GM23338 (cell line): ENCODE measurements around the gene TCEA2. TPM values are rescaled to one million over a fixed set of nuclear protein-coding genes. Genes with fewer than 3 reads are reported as not detected.

ENCODE experiments used
- ATAC-seq: fragments of 200-7000 bp; cut with Tn5 transposase; 3 replicates; pipeline ENCODE4 v1.9.1; 2020
- DNase-seq: peaks from one replicate; pipeline ENCODE4 v3.0.0-alpha.2; 2015; ENCODE audit warnings: low spot score
- H2AFZ ChIP-seq: fragments of 200-600 bp; sonication (generic); 2 replicates; pipeline ENCODE4 v1.8.0; 2016; ENCODE audit warnings: antibody characterized with exemption, mild to moderate bottlenecking, moderate library complexity
- H3F3A ChIP-seq: fragments of 200-600 bp; sonication (generic); replicated peaks from 2 replicates; pipeline ENCODE4 v1.8.0; 2017; ENCODE audit warnings: antibody characterized with exemption, mixed run types, low read depth
- H3K27ac ChIP-seq: fragments of 200-600 bp; sonication (generic); 2 replicates; pipeline ENCODE4 v1.6.1; 2016; ENCODE audit warnings: low read depth
- H3K27me3 ChIP-seq: fragments of 200-600 bp; sonication (generic); 2 replicates; pipeline ENCODE4 v1.8.0; 2016; ENCODE audit warnings: mild to moderate bottlenecking, mixed run types, moderate library complexity; ENCODE audit not compliant: insufficient read depth
- H3K36me3 ChIP-seq: fragments of 200-600 bp; sonication (generic); 2 replicates; pipeline ENCODE4 v1.8.0; 2016; ENCODE audit warnings: mild to moderate bottlenecking; ENCODE audit not compliant: insufficient read depth
- H3K4me1 ChIP-seq: fragments of 200-600 bp; sonication (generic); 2 replicates; pipeline ENCODE4 v1.8.0; 2016; ENCODE audit warnings: mild to moderate bottlenecking, moderate library complexity; ENCODE audit not compliant: insufficient read depth
- H3K4me2 ChIP-seq: fragments of 200-600 bp; sonication (generic); 2 replicates; pipeline ENCODE4 v1.7.1; 2017; ENCODE audit warnings: mixed run types
- H3K4me3 ChIP-seq: fragments of 200-600 bp; sonication (generic); 2 replicates; pipeline ENCODE4 v1.6.1; 2016; ENCODE audit warnings: mixed run types
- H3K79me2 ChIP-seq: fragments of 200-600 bp; sonication (generic); replicated peaks from 2 replicates; pipeline ENCODE4 v1.8.0; 2017; ENCODE audit warnings: mild to moderate bottlenecking; ENCODE audit not compliant: insufficient read depth
- H3K9me2 ChIP-seq: fragments of 200-600 bp; sonication (generic); 2 replicates; pipeline ENCODE4 v1.8.0; 2017; ENCODE audit not compliant: insufficient read depth
- H4K20me1 ChIP-seq: fragments of 200-600 bp; sonication (generic); replicated peaks from 2 replicates; pipeline ENCODE4 v1.8.0; 2017; ENCODE audit warnings: mild to moderate bottlenecking; ENCODE audit not compliant: insufficient read depth
- H3K27ac Mint-ChIP-seq: 2 replicates; pipeline ENCODE4 v1.8.0; 2020; ENCODE audit warnings: inconsistent platforms, mild to moderate bottlenecking, moderate library complexity, mixed read lengths
- H3K27me3 Mint-ChIP-seq: 3 replicates; pipeline ENCODE4 v1.8.0; 2022; ENCODE audit warnings: low read depth, mild to moderate bottlenecking, moderate library complexity, mixed read lengths, inconsistent platforms; ENCODE audit not compliant: insufficient read depth, poor library complexity
- H3K36me3 Mint-ChIP-seq: 3 replicates; pipeline ENCODE4 v1.8.0; 2021; ENCODE audit warnings: low read depth, mild to moderate bottlenecking, inconsistent platforms, moderate library complexity, mixed read lengths
- H3K4me1 Mint-ChIP-seq: 3 replicates; pipeline ENCODE4 v1.8.0; 2020; ENCODE audit warnings: mild to moderate bottlenecking, inconsistent platforms, mixed read lengths
- H3K4me3 Mint-ChIP-seq: 3 replicates; pipeline ENCODE4 v1.8.0; 2021; ENCODE audit warnings: moderate library complexity, mild to moderate bottlenecking, inconsistent platforms, mixed read lengths
- H3K9me3 Mint-ChIP-seq: 3 replicates; pipeline ENCODE4 v1.8.0; 2020; ENCODE audit warnings: moderate library complexity, mild to moderate bottlenecking, inconsistent platforms, mixed read lengths
- CREB1 ChIP-seq: fragments of 250-450 bp; sonication (Bioruptor Pico); IDR thresholded peaks from 2 replicates; pipeline ENCODE4 v1.5.0; 2020; ENCODE audit warnings: low read depth, mild to moderate bottlenecking, moderate library complexity
- CTCF ChIP-seq, 2 experiments: fragments of 200-600 bp in 1 of 2; sonication (generic) in 1 of 2; conservative IDR thresholded peaks; 2 replicates each; pipeline versions ENCODE4 v1.5.1 to v1.6.1; 2016 to 2017; ENCODE audit warnings: antibody characterized with exemption in 2 of 2, low read depth in 2 of 2, mild to moderate bottlenecking in 2 of 2, moderate library complexity in 1 of 2
- ETS1 ChIP-seq: IDR thresholded peaks from 2 replicates; pipeline ENCODE4 v1.6.1; 2016; ENCODE audit warnings: antibody characterized with exemption
- EZH2 ChIP-seq: fragments of 200-600 bp; sonication (generic); IDR thresholded peaks from one replicate; pipeline ENCODE4 v1.8.0; 2017; ENCODE audit warnings: antibody characterized with exemption, mild to moderate bottlenecking, low read depth; ENCODE audit not compliant: unreplicated experiment
- EZH2phosphoT487 ChIP-seq: fragments of 200-600 bp; sonication (generic); IDR thresholded peaks from one replicate; pipeline ENCODE4 v1.8.1; 2018; ENCODE audit warnings: antibody characterized with exemption; ENCODE audit not compliant: unreplicated experiment
- JUNB ChIP-seq: IDR thresholded peaks from one replicate; pipeline ENCODE4 v1.6.1; 2016; ENCODE audit warnings: antibody characterized with exemption; ENCODE audit not compliant: unreplicated experiment
- POLR2AphosphoS5 ChIP-seq: IDR thresholded peaks from 2 replicates; pipeline ENCODE4 v1.6.1; 2016; ENCODE audit warnings: antibody characterized with exemption, low read depth
- STAT1 ChIP-seq: IDR thresholded peaks from one replicate; pipeline ENCODE4 v1.6.1; 2016; ENCODE audit warnings: antibody characterized with exemption; ENCODE audit not compliant: unreplicated experiment
- ZNF114 ChIP-seq: fragments of 250-450 bp; sonication (Bioruptor Pico); IDR thresholded peaks from 2 replicates; pipeline ENCODE4 v1.5.0; 2020; ENCODE audit warnings: mild to moderate bottlenecking, moderate library complexity
- ZNF331 ChIP-seq: fragments of 250-450 bp; sonication (Bioruptor Pico); IDR thresholded peaks from 2 replicates; pipeline ENCODE4 v1.5.0; 2020; ENCODE audit warnings: low read depth, mild to moderate bottlenecking, moderate library complexity
- ZNF462 ChIP-seq: fragments of 250-450 bp; sonication (Bioruptor Pico); IDR thresholded peaks from 2 replicates; pipeline ENCODE4 v1.5.0; 2020; ENCODE audit warnings: mild to moderate bottlenecking, moderate library complexity
- polyA plus RNA-seq: library from polyadenylated mRNA; unstranded; fragments of >200 nt; fragmentation: Nextera tagmentation; extraction: Ambion mirVana; gene quantifications from 2 replicates; pipeline ENCODE4 v1.2.1, GENCODE V29; 2016
- total RNA-seq: library from RNA; depleted of rRNA; stranded (reverse); fragments of >200 nt; shearing (Covaris generic); gene quantifications from 2 replicates; pipeline ENCODE4 v1.2.3, GENCODE V29; 2014

Gene TCEA2
- total and polyA plus RNA-seq, 2 experiments from 2014 or later: 21.0 to 54.4 TPM

- no peak for TF ChIP-seq ZNF462
- no peak for TF ChIP-seq CTCF (conservative IDR thresholded peaks at IDR 0.05; ENCODE audit: low read depth in 2 of 2)
- no peak for TF ChIP-seq STAT1
Observed at GRCh38 chr20:64105846-64106434, 42.9 kb downstream of the TCEA2 start (continued).

GRCh38 chr20:64106435-64106961 is 43.5 kb downstream of the TCEA2 start:
- peaks cover 7% of the 10 kb centered on the region for H3F3A ChIP-seq
- H3K4me3 ChIP-seq: no peak overlapping the region
- H3K9me2 ChIP-seq: no peaks in the 10 kb centered on the region
- no peaks in the 10 kb centered on the region for H4K20me1 ChIP-seq
- H3K27me3 ChIP-seq: peaks cover 11% of the 10 kb centered on the region
- no peak overlapping the region for H3K27ac Mint-ChIP-seq
- peaks cover 5% of the 10 kb centered on the region; the same call in 2 of the 3 replicates for H3K9me3 Mint-ChIP-seq
- H2AFZ ChIP-seq: no peak overlapping the region
- no peaks in the 10 kb centered on the region; the same call in 2 of the 3 replicates for H3K36me3 Mint-ChIP-seq
- no peak overlapping the region for H3K4me2 ChIP-seq
- no peaks in the 10 kb centered on the region for H3K36me3 ChIP-seq
- H3K27ac ChIP-seq: no peak overlapping the region
- peaks cover 9% of the 10 kb centered on the region for H3K4me1 Mint-ChIP-seq
- DNase-seq: peak; percentile 0
- H3K4me1 ChIP-seq: no peaks in the 10 kb centered on the region
- no peak overlapping the region; the same call in 2 of the 3 replicates for H3K4me3 Mint-ChIP-seq
- peaks cover 17% of the 10 kb centered on the region for H3K27me3 Mint-ChIP-seq
- H3K79me2 ChIP-seq: no peaks in the 10 kb centered on the region
- no peak for ATAC-seq
- TF ChIP-seq CTCF (conservative IDR thresholded peaks at IDR 0.05; ENCODE audit: low read depth in 2 of 2) (no peak), ETS1 (no peak), EZH2 (no peak), ZNF331 (CRISPR knock-in tag) (no peak), EZH2phosphoT487 (no peak), CREB1 (no peak), JUNB (no peak), POLR2AphosphoS5 (no peak), ZNF114 (no peak)
